Smooth muscle cell (in vitro differentiated cells): ENCODE measurements around the gene IL16. TPM values are rescaled to one million over a fixed set of nuclear protein-coding genes. Genes with fewer than 3 reads are reported as not detected.

ENCODE experiments used
- DNase-seq: peaks from one replicate; lab custom pipeline; 2025; ENCODE audit not compliant: unreplicated experiment; lab: John Stamatoyannopoulos, UW
- H2AFZ ChIP-seq: fragments of 200-600 bp; sonication (generic); 2 replicates; pipeline ENCODE4 v1.6.0; 2016; ENCODE audit warnings: antibody characterized with exemption, low read depth, mild to moderate bottlenecking
- H3F3A ChIP-seq: fragments of 200-600 bp; sonication (generic); 2 replicates; pipeline ENCODE4 v1.6.0; 2017; ENCODE audit warnings: antibody characterized with exemption, low read depth
- H3K27ac ChIP-seq: fragments of 200-600 bp; sonication (generic); 2 replicates; pipeline ENCODE4 v1.5.1; 2016; ENCODE audit warnings: low read depth, mild to moderate bottlenecking
- H3K27me3 ChIP-seq: fragments of 200-600 bp; sonication (generic); 2 replicates; pipeline ENCODE4 v1.6.1; 2016; ENCODE audit warnings: low read depth, mild to moderate bottlenecking
- H3K36me3 ChIP-seq: fragments of 200-600 bp; sonication (generic); 2 replicates; pipeline ENCODE4 v1.5.1; 2016; ENCODE audit warnings: low read depth
- H3K4me1 ChIP-seq: fragments of 200-600 bp; sonication (generic); 2 replicates; pipeline ENCODE4 v1.5.1; 2016; ENCODE audit warnings: low read depth
- H3K4me2 ChIP-seq: fragments of 200-600 bp; sonication (generic); 2 replicates; pipeline ENCODE4 v1.6.0; 2016; ENCODE audit warnings: mild to moderate bottlenecking
- H3K4me3 ChIP-seq: fragments of 200-600 bp; sonication (generic); 2 replicates; pipeline ENCODE4 v1.5.1; 2016; ENCODE audit warnings: mild to moderate bottlenecking
- H3K79me2 ChIP-seq: fragments of 200-600 bp; sonication (generic); 2 replicates; pipeline ENCODE4 v1.6.0; 2016; ENCODE audit warnings: low read depth, mild to moderate bottlenecking
- H3K9ac ChIP-seq: fragments of 200-600 bp; sonication (generic); 2 replicates; pipeline ENCODE4 v1.6.0; 2016; ENCODE audit warnings: low read depth
- H3K9me3 ChIP-seq: fragments of 200-600 bp; sonication (generic); replicated peaks from 2 replicates; pipeline ENCODE4 v1.5.1; 2016; ENCODE audit warnings: low read depth
- H4K20me1 ChIP-seq: fragments of 200-600 bp; sonication (generic); 2 replicates; pipeline ENCODE4 v1.6.0; 2016; ENCODE audit warnings: low read depth
- WGBS: methylation state at CpG from one replicate; pipeline ENCODE4 v1.1.7; 2016; ENCODE audit warnings: low lambda C conversion rate; 5-methylcytosine and 5-hydroxymethylcytosine counted together
- polyA plus RNA-seq: library from polyadenylated mRNA; unstranded; fragments of >200 nt; fragmentation: Nextera tagmentation; extraction: Ambion mirVana; gene quantifications from 2 replicates; pipeline ENCODE4 v1.2.1, GENCODE V29; 2016
- total RNA-seq: library from RNA; depleted of rRNA; stranded (reverse); fragments of >200 nt; gene quantifications from 2 replicates; pipeline ENCODE4 v1.2.3, GENCODE V29; 2014
- TF ChIP-seq, protein P1 (sequence below): fragments of 200-600 bp; sonication (generic); IDR thresholded peaks from 2 replicates; pipeline ENCODE4 v1.5.1; 2017; ENCODE audit warnings: borderline replicate concordance, mild to moderate bottlenecking, antibody characterized with exemption; ENCODE audit not compliant: insufficient read depth, poor library complexity, severe bottlenecking

Gene IL16
- total and polyA plus RNA-seq, 2 experiments from 2014 or later, result 1.3 to 1.4 TPM

DNA sequence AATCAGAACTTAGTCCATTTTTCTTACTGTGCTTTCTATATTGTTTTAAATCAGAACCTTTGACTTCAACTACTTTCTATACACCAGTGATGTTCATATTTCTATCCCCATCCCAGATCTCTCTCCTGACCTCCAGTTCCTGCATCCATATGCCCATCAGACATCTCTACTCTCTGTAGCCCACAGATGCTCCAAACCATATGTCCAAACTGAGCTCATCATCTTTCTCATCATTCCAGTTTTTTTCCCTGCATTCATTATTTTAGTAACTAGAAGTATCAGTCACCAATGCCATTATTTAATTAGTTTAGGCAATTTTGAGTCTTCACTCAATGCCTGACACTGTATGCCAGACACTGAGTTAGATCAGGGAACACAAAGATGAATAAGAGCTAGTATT lies 25.4 kb upstream of the IL16 start:
- Histone ChIP-seq H3K4me2 (no peak overlapping the region), H2AFZ (no peak overlapping the region), H3K79me2 (no peaks in the 10 kb centered on the region), H3K4me3 (no peak overlapping the region), H4K20me1 (no peaks in the 10 kb centered on the region), H3K9ac (no peak overlapping the region), H3K27me3 (peaks cover 20% of the 10 kb centered on the region), H3K36me3 (no peaks in the 10 kb centered on the region), H3K27ac (no peak overlapping the region), H3F3A (no peaks in the 10 kb centered on the region), H3K4me1 (no peaks in the 10 kb centered on the region), H3K9me3 (no peaks in the 10 kb centered on the region)
- no peak for DNase-seq
- TF ChIP-seq, protein P1, sequence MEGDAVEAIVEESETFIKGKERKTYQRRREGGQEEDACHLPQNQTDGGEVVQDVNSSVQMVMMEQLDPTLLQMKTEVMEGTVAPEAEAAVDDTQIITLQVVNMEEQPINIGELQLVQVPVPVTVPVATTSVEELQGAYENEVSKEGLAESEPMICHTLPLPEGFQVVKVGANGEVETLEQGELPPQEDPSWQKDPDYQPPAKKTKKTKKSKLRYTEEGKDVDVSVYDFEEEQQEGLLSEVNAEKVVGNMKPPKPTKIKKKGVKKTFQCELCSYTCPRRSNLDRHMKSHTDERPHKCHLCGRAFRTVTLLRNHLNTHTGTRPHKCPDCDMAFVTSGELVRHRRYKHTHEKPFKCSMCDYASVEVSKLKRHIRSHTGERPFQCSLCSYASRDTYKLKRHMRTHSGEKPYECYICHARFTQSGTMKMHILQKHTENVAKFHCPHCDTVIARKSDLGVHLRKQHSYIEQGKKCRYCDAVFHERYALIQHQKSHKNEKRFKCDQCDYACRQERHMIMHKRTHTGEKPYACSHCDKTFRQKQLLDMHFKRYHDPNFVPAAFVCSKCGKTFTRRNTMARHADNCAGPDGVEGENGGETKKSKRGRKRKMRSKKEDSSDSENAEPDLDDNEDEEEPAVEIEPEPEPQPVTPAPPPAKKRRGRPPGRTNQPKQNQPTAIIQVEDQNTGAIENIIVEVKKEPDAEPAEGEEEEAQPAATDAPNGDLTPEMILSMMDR, result no peak

DNA sequence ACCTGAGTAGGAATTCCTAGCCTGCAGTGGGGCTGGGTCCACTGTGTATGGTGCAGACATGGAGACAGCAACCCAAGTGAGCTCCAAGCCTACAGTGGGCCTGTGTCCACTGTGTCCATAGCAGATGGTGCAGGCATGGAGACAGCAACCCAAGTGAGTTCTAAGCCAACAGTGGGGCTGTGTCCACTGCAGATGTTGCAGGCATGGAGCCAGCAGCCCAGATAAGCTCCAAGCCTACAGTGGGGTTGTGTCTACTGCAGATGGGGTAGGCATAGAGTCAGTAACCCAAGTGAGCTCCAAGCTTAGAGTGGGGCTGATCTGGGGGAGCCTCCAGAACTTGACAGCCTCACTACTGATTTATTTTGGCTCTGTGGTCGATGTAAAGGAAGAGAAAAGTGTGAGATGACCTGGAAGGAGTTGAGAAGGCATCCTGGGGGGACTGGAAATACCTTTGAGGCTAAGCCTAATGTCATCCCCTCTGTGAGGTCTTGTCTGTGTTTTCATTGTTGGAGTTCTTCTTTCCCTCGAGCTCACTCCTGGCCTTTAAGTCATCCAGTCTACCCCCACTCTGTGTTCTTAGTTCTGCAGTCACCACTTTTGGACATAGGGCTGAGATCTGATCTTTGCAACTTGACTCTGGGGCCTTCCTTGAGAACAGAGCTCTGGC lies 22.4 kb upstream of the IL16 start:
- Histone ChIP-seq H3K4me1 (no peaks in the 10 kb centered on the region), H3K4me2 (no peak overlapping the region), H2AFZ (no peak overlapping the region), H3K27me3 (peaks cover 20% of the 10 kb centered on the region), H4K20me1 (no peaks in the 10 kb centered on the region), H3F3A (no peaks in the 10 kb centered on the region), H3K36me3 (no peaks in the 10 kb centered on the region), H3K27ac (no peak overlapping the region), H3K4me3 (no peak overlapping the region), H3K79me2 (no peaks in the 10 kb centered on the region), H3K9ac (no peak overlapping the region), H3K9me3 (no peaks in the 10 kb centered on the region)
- 69% methylated on average over 2 of the region's 2 CpGs for WGBS
- DNase-seq, result no peak
- TF ChIP-seq, protein P1, result no peak

DNA sequence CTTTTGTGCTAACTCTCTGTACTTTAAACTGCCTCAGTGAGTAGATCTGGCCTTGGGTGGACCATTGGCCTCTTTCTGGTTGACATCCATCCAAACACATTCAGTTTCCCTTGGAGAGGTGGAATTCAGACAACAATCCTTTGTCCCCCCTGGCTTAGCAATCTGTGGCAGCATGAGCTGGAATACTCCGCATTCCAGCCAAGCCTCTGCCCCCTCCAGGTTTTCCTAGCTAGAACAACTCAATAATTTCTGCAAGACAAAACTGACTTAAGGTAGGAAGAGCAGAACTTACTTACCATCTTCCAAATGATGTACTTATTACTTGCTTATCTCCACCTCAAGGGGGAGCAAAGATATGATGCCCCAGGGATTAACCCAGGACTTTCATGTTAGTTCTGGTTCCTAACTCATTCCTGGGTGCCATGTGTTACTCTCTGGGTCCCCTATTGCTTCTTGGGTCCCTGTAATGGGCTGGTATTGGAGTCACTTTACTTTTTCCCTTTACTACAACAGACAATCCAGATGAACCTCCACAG lies 21.8 kb upstream of the IL16 start:
- Histone ChIP-seq H4K20me1 (no peaks in the 10 kb centered on the region), H3K9me3 (no peaks in the 10 kb centered on the region), H3K27me3 (peaks cover 20% of the 10 kb centered on the region), H3F3A (no peaks in the 10 kb centered on the region), H3K9ac (no peak overlapping the region), H3K36me3 (no peaks in the 10 kb centered on the region), H3K4me2 (no peak overlapping the region), H3K4me3 (no peak overlapping the region), H3K27ac (no peak overlapping the region), H3K4me1 (no peaks in the 10 kb centered on the region), H3K79me2 (no peaks in the 10 kb centered on the region), H2AFZ (no peak overlapping the region)
- TF ChIP-seq, protein P1, result no peak
- WGBS, result 78% methylated on average over 1 of the region's 1 CpG
- no peak for DNase-seq

DNA sequence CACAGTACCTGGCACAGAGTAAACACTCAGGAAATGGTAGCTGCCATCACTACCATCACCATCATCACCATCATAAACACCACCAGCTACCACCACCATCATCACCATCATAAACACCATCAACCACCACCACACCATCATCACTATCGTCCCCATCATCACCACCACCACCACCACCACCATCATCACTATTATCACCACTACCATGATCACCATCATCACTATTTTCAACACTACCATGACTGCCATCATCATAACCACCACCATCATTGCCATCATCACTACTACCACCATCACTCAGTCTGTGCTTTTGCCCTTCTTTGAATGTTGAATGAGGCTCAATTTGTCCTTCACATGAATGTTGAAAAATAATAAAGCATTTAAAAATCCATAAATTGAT lies 21.2 kb upstream of the IL16 start:
- TF ChIP-seq, protein P1, result no peak
- no peaks in the 10 kb centered on the region for H3F3A ChIP-seq
- no peak overlapping the region for H3K9ac ChIP-seq
- H4K20me1 ChIP-seq, result no peaks in the 10 kb centered on the region
- H3K4me3 ChIP-seq, result no peak overlapping the region
- no peaks in the 10 kb centered on the region for H3K9me3 ChIP-seq
- 69% methylated on average over 1 of the region's 1 CpG for WGBS
- no peak overlapping the region for H3K27ac ChIP-seq
- no peaks in the 10 kb centered on the region for H3K79me2 ChIP-seq
- H3K36me3 ChIP-seq, result no peaks in the 10 kb centered on the region
- no peak overlapping the region for H2AFZ ChIP-seq
- no peak for DNase-seq
- no peak overlapping the region for H3K4me2 ChIP-seq
- H3K4me1 ChIP-seq, result no peaks in the 10 kb centered on the region
- peaks cover 17% of the 10 kb centered on the region for H3K27me3 ChIP-seq
